ENCODE data around the gene CTBP2.

DNA sequence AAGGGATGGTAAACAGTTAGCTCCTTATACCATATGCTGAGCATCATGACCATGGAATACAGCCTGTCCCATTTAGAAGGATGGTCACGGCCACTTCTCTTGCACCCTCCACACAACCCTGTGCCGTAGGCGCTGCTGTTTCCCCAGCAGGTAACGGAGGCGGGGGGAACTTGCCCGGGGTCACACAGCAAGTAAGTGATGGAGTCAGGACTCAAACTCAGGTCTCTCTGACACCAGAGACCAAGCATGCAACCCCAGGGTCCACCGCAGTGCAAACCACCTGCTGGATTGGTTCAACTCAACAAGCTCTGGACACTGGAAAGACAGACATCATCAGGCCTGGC lies 146.9 kb downstream of the CTBP2 start:
- TF ChIP-seq EGR1 (IDR thresholded peaks at IDR 0.05; ENCODE audit: low read depth in 2 of 2) (no peak), CTCF (IDR thresholded peaks at IDR 0.05; ENCODE audit: low read depth, low read length, missing input control) (no peak), MAX (IDR thresholded peaks at IDR 0.05) (no peak), GABPA (IDR thresholded peaks at IDR 0.05 in 1 of 2, conservative IDR thresholded peaks at IDR 0.05 in 1 of 2) (no peak), SP1 (IDR thresholded peaks at IDR 0.05) (no peak), RAD21 (IDR thresholded peaks at IDR 0.05) (no peak), TAF1 (conservative IDR thresholded peaks at IDR 0.05) (no peak)
- TF ChIP-seq, protein P1, sequence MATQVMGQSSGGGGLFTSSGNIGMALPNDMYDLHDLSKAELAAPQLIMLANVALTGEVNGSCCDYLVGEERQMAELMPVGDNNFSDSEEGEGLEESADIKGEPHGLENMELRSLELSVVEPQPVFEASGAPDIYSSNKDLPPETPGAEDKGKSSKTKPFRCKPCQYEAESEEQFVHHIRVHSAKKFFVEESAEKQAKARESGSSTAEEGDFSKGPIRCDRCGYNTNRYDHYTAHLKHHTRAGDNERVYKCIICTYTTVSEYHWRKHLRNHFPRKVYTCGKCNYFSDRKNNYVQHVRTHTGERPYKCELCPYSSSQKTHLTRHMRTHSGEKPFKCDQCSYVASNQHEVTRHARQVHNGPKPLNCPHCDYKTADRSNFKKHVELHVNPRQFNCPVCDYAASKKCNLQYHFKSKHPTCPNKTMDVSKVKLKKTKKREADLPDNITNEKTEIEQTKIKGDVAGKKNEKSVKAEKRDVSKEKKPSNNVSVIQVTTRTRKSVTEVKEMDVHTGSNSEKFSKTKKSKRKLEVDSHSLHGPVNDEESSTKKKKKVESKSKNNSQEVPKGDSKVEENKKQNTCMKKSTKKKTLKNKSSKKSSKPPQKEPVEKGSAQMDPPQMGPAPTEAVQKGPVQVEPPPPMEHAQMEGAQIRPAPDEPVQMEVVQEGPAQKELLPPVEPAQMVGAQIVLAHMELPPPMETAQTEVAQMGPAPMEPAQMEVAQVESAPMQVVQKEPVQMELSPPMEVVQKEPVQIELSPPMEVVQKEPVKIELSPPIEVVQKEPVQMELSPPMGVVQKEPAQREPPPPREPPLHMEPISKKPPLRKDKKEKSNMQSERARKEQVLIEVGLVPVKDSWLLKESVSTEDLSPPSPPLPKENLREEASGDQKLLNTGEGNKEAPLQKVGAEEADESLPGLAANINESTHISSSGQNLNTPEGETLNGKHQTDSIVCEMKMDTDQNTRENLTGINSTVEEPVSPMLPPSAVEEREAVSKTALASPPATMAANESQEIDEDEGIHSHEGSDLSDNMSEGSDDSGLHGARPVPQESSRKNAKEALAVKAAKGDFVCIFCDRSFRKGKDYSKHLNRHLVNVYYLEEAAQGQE (IDR thresholded peaks at IDR 0.05) = no peak
- TF ChIP-seq, protein P2, sequence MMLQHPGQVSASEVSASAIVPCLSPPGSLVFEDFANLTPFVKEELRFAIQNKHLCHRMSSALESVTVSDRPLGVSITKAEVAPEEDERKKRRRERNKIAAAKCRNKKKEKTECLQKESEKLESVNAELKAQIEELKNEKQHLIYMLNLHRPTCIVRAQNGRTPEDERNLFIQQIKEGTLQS (IDR thresholded peaks at IDR 0.05) = no peak
